K562 (cell line): ENCODE data around the gene TOM1L1. TPM values are rescaled to one million over a fixed set of nuclear protein-coding genes. Genes with fewer than 3 reads are reported as not detected.

Experiments
- ARID1B ChIP-seq: fragments of 450-650 bp; IDR thresholded peaks from 2 replicates; pipeline ENCODE4 v1.6.1; 2016; ENCODE audit warnings: antibody characterized with exemption, mild to moderate bottlenecking, inconsistent platforms
- EP300 ChIP-seq: IDR thresholded peaks from 2 replicates; pipeline ENCODE4 v1.6.1; 2012; ENCODE audit warnings: low read length, improper control_type of control experiment
- FIP1L1 ChIP-seq: fragments of 200-400 bp; formaldehyde crosslinking; IDR thresholded peaks from 2 replicates; pipeline ENCODE4 v1.6.1; 2018; ENCODE audit warnings: mild to moderate bottlenecking, low read depth, low read length; ENCODE audit not compliant: poor library complexity, severe bottlenecking
- KLF13 ChIP-seq: fragments of 450-650 bp; IDR thresholded peaks from 2 replicates; pipeline ENCODE4 v1.6.1; 2016; ENCODE audit warnings: missing genetic modification characterization, low read depth, mild to moderate bottlenecking, missing compliant biosample characterization, moderate library complexity, borderline replicate concordance
- MAFF ChIP-seq: IDR thresholded peaks from 2 replicates; pipeline ENCODE4 v1.6.1; 2012; ENCODE audit warnings: low read length, improper control_type of control experiment
- PML ChIP-seq: IDR thresholded peaks from 2 replicates; pipeline ENCODE4 v1.6.1; 2012; ENCODE audit warnings: low read length, inconsistent platforms
- RAD21 ChIP-seq, 2 experiments: fragments of 250-450 bp in 1 of 2; fragments of 450-650 bp in 1 of 2; sonication (Bioruptor Pico) in 1 of 2; formaldehyde crosslinking in 1 of 2; IDR thresholded peaks in 1 of 2; conservative IDR thresholded peaks in 1 of 2; 2 replicates each; pipeline versions ENCODE4 v1.4.0 to v1.8.0; 2020 to 2022; ENCODE audit warnings: mild to moderate bottlenecking in 2 of 2, moderate library complexity in 1 of 2
- RFX5 ChIP-seq: IDR thresholded peaks from 2 replicates; pipeline ENCODE4 v1.6.1; 2011; ENCODE audit warnings: low read depth, mild to moderate bottlenecking, improper control_type of control experiment, low read length
- SAFB ChIP-seq: fragments of 200-400 bp; formaldehyde crosslinking; IDR thresholded peaks from 2 replicates; pipeline ENCODE4 v1.6.1; 2017; ENCODE audit warnings: low read depth, low read length, borderline replicate concordance
- SMARCC2 ChIP-seq: fragments of 450-650 bp; IDR thresholded peaks from 2 replicates; pipeline ENCODE4 v1.6.1; 2017; ENCODE audit warnings: antibody characterized with exemption, moderate library complexity, mild to moderate bottlenecking, low read depth
- ZNF140 ChIP-seq: fragments of 250-450 bp; sonication (Bioruptor Pico); IDR thresholded peaks from 2 replicates; pipeline ENCODE4 v1.8.0; 2021; ENCODE audit warnings: moderate library complexity, mild to moderate bottlenecking, inconsistent platforms
- ZNF197 ChIP-seq: fragments of 200-800 bp; sonication (Bioruptor generic); IDR thresholded peaks from 2 replicates; pipeline ENCODE4 v1.6.1; 2016; ENCODE audit warnings: low read depth, missing genetic modification characterization, missing compliant biosample characterization
- ZNF740 ChIP-seq, 3 experiments: fragments of 200-800 bp in 1 of 3; sonication (Bioruptor generic) in 1 of 3; sonication (generic) in 1 of 3; formaldehyde crosslinking in 1 of 3; IDR thresholded peaks; 2 replicates each; pipeline versions ENCODE4 v1.6.1 to v1.8.0; 2016 to 2022; ENCODE audit warnings: mild to moderate bottlenecking in 2 of 3, missing compliant biosample characterization in 2 of 3, missing genetic modification characterization in 2 of 3, missing genetic modification reagents in 1 of 3
- polyA plus RNA-seq, 8 experiments: library from polyadenylated mRNA; depleted of rRNA in 4 of 8; stranded (reverse) in 5 of 8; unstranded in 3 of 8; fragments of >200 nt; fragmentation: Nextera tagmentation in 2 of 8; fragmentation: Illumina TruSeq in 1 of 8; extraction: Ambion mirVana in 2 of 8; extraction: Trizol in 1 of 8; gene quantifications; 2 replicates each; pipeline versions ENCODE4 v1.2.1 to v1.2.3, GENCODE V29; 2011 to 2014; ENCODE audit warnings: inconsistent platforms in 1 of 8, missing spikeins in 1 of 8
- total RNA-seq, 7 experiments: library from RNA; depleted of rRNA in 6 of 7; stranded (reverse); fragments of >200 nt in 6 of 7; fragmentation: Illumina TruSeq in 2 of 7; extraction: Trizol in 2 of 7; gene quantifications; 2 replicates each; pipeline versions ENCODE4 v1.2.1 to v1.2.3, GENCODE V29; 2011 to 2021; ENCODE audit warnings: low replicate concordance in 1 of 7

TOM1L1 gene
- total and polyA plus RNA-seq, 9 of the 15 experiments (the other 6 are each of a cell fraction or from before 2014, with no cell fraction given): 21.3 to 74.3 (median 31.0) TPM

GRCh38 chr17:54860617-54861470 is 39.8 kb upstream of the TOM1L1 start (continued):
- no peak for TF ChIP-seq ZNF740 (CRISPR knock-in tag; IDR thresholded peaks at IDR 0.05)
- TF ChIP-seq ZNF740 (tag; IDR thresholded peaks at IDR 0.05): no peak
- TF ChIP-seq ZNF140 (CRISPR knock-in tag): no peak
- no peak for TF ChIP-seq SAFB
- no peak for TF ChIP-seq RFX5
- TF ChIP-seq PML: peak; percentile 98
- peak; percentile 72 for TF ChIP-seq MAFF
- TF ChIP-seq RAD21 (CRISPR knock-in tag; conservative IDR thresholded peaks at IDR 0.05 in 1 of 2, IDR thresholded peaks at IDR 0.05 in 1 of 2): no peak
- peak; percentile 100 for TF ChIP-seq ARID1B
- no peak for TF ChIP-seq FIP1L1
- no peak for TF ChIP-seq KLF13 (tag)
- peak; percentile 98 for TF ChIP-seq EP300
- TF ChIP-seq SMARCC2: peak; percentile 98
- TF ChIP-seq ZNF197: no peak
